K562 (cell line): ENCODE measurements around the gene CXCR5. TPM values are rescaled to one million over a fixed set of nuclear protein-coding genes. Genes with fewer than 3 reads are reported as not detected.

Experiments used
- CXXC5 ChIP-seq: fragments of 250-450 bp; sonication (Bioruptor Pico); IDR thresholded peaks from 2 replicates; pipeline ENCODE4 v1.8.0; 2022; ENCODE audit warnings: inconsistent platforms, mild to moderate bottlenecking, moderate library complexity
- L3MBTL2 ChIP-seq: fragments of 450-650 bp; IDR thresholded peaks from 2 replicates; pipeline ENCODE4 v1.6.1; 2016; ENCODE audit warnings: mild to moderate bottlenecking, moderate library complexity
- MYNN ChIP-seq, 2 experiments: sonication (generic); formaldehyde crosslinking in 1 of 2; IDR thresholded peaks; 2 replicates each; pipeline versions ENCODE4 v1.5.0 to v1.6.1; 2016 to 2020; ENCODE audit warnings: antibody characterized with exemption in 1 of 2, missing genetic modification reagents in 1 of 2
- PHF20 ChIP-seq: fragments of 450-650 bp; IDR thresholded peaks from 2 replicates; pipeline ENCODE4 v1.6.1; 2018; ENCODE audit not compliant: partially characterized antibody
- SAFB ChIP-seq: fragments of 200-400 bp; formaldehyde crosslinking; IDR thresholded peaks from 2 replicates; pipeline ENCODE4 v1.6.1; 2017; ENCODE audit warnings: low read depth, low read length, borderline replicate concordance
- SMARCA5 ChIP-seq: fragments of 450-650 bp; IDR thresholded peaks from 2 replicates; pipeline ENCODE4 v1.6.1; 2016
- SRSF7 ChIP-seq: fragments of 200-400 bp; formaldehyde crosslinking; optimal IDR thresholded peaks from 2 replicates; pipeline ENCODE3; 2017; ENCODE audit warnings: mild to moderate bottlenecking, low read depth, low read length
- ZFX ChIP-seq: sonication (generic); formaldehyde crosslinking; IDR thresholded peaks from 2 replicates; pipeline ENCODE4 v1.8.0; 2022; ENCODE audit warnings: mild to moderate bottlenecking, missing genetic modification reagents, moderate library complexity
- ZNF592 ChIP-seq: fragments of 450-650 bp; IDR thresholded peaks from 2 replicates; pipeline ENCODE4 v1.6.1; 2017; ENCODE audit warnings: antibody characterized with exemption, mild to moderate bottlenecking
- polyA plus RNA-seq, 8 experiments: library from polyadenylated mRNA; depleted of rRNA in 4 of 8; stranded (reverse) in 5 of 8; unstranded in 3 of 8; fragments of >200 nt; fragmentation: Nextera tagmentation in 2 of 8; fragmentation: Illumina TruSeq in 1 of 8; extraction: Ambion mirVana in 2 of 8; extraction: Trizol in 1 of 8; gene quantifications; 2 replicates each; pipeline versions ENCODE4 v1.2.1 to v1.2.3, GENCODE V29; 2011 to 2014; ENCODE audit warnings: inconsistent platforms in 1 of 8, missing spikeins in 1 of 8
- total RNA-seq, 7 experiments: library from RNA; depleted of rRNA in 6 of 7; stranded (reverse); fragments of >200 nt in 6 of 7; fragmentation: Illumina TruSeq in 2 of 7; extraction: Trizol in 2 of 7; gene quantifications; 2 replicates each; pipeline versions ENCODE4 v1.2.1 to v1.2.3, GENCODE V29; 2011 to 2021; ENCODE audit warnings: low replicate concordance in 1 of 7
- TF ChIP-seq, protein P1 (sequence below), 2 experiments: fragments of 450-650 bp; formaldehyde crosslinking in 1 of 2; IDR thresholded peaks; 2 replicates each; pipeline versions ENCODE4 v1.4.0 to v1.6.1; 2014 to 2020; ENCODE audit warnings: mild to moderate bottlenecking in 2 of 2, borderline replicate concordance in 1 of 2, low read depth in 1 of 2
- TF ChIP-seq, protein P2 (sequence below): fragments of 200-800 bp; sonication (Bioruptor generic); IDR thresholded peaks from 2 replicates; pipeline ENCODE4 v1.6.1; 2017; ENCODE audit warnings: missing genetic modification characterization, missing compliant biosample characterization

Gene CXCR5
- total and polyA plus RNA-seq, 9 of the 15 experiments (the other 6 are each of a cell fraction or from before 2014, with no cell fraction given), result 0.03 to 0.06 TPM; not detected in 7

GRCh38 chr11:118910309-118911112 is 26.8 kb downstream of the CXCR5 start (continued):
- TF ChIP-seq SMARCA5 (peak; percentile 92), ZNF592 (0 out of 2 replicates have a peak, but pooled peaks have one; percentile 62), L3MBTL2 (peak; percentile 76), SAFB (peak; percentile 72; the same call in 1 of the 2 replicates), ZFX (CRISPR knock-in tag) (peak; percentile 63), SRSF7 (no peak), PHF20 (peak; percentile 79), CXXC5 (CRISPR knock-in tag) (no peak; the same call in none of the 2 replicates), MYNN (IDR thresholded peaks at IDR 0.05) (0 out of 2 replicates have a peak, but pooled peaks have one; percentile 5), MYNN (CRISPR knock-in tag; IDR thresholded peaks at IDR 0.05) (no peak)
- TF ChIP-seq, protein P1, sequence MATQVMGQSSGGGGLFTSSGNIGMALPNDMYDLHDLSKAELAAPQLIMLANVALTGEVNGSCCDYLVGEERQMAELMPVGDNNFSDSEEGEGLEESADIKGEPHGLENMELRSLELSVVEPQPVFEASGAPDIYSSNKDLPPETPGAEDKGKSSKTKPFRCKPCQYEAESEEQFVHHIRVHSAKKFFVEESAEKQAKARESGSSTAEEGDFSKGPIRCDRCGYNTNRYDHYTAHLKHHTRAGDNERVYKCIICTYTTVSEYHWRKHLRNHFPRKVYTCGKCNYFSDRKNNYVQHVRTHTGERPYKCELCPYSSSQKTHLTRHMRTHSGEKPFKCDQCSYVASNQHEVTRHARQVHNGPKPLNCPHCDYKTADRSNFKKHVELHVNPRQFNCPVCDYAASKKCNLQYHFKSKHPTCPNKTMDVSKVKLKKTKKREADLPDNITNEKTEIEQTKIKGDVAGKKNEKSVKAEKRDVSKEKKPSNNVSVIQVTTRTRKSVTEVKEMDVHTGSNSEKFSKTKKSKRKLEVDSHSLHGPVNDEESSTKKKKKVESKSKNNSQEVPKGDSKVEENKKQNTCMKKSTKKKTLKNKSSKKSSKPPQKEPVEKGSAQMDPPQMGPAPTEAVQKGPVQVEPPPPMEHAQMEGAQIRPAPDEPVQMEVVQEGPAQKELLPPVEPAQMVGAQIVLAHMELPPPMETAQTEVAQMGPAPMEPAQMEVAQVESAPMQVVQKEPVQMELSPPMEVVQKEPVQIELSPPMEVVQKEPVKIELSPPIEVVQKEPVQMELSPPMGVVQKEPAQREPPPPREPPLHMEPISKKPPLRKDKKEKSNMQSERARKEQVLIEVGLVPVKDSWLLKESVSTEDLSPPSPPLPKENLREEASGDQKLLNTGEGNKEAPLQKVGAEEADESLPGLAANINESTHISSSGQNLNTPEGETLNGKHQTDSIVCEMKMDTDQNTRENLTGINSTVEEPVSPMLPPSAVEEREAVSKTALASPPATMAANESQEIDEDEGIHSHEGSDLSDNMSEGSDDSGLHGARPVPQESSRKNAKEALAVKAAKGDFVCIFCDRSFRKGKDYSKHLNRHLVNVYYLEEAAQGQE (IDR thresholded peaks at IDR 0.05; ENCODE audit: borderline replicate concordance), result 0 out of 2 replicates have a peak, but pooled peaks have one; percentile 2
- TF ChIP-seq, protein P1 (CRISPR knock-in tag; IDR thresholded peaks at IDR 0.05; ENCODE audit: low read depth), result no peak
- TF ChIP-seq, protein P2, sequence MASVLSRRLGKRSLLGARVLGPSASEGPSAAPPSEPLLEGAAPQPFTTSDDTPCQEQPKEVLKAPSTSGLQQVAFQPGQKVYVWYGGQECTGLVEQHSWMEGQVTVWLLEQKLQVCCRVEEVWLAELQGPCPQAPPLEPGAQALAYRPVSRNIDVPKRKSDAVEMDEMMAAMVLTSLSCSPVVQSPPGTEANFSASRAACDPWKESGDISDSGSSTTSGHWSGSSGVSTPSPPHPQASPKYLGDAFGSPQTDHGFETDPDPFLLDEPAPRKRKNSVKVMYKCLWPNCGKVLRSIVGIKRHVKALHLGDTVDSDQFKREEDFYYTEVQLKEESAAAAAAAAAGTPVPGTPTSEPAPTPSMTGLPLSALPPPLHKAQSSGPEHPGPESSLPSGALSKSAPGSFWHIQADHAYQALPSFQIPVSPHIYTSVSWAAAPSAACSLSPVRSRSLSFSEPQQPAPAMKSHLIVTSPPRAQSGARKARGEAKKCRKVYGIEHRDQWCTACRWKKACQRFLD, result peak; percentile 77; the same call in 1 of the 2 replicates
